Ishikawa (cell line): ENCODE measurements around the gene CAMK4.

Experiments
- CEBPB ChIP-seq: IDR thresholded peaks from 2 replicates; pipeline ENCODE4 v1.6.1; 2012
- CREB1 ChIP-seq: IDR thresholded peaks from 2 replicates; pipeline ENCODE4 v1.6.1; 2012; ENCODE audit warnings: low read depth
- EGR1 ChIP-seq: IDR thresholded peaks from 2 replicates; pipeline ENCODE4 v1.6.1; 2012
- EP300 ChIP-seq: IDR thresholded peaks from 2 replicates; pipeline ENCODE4 v1.6.1; 2012; ENCODE audit warnings: borderline replicate concordance
- FOXM1 ChIP-seq: IDR thresholded peaks from 2 replicates; pipeline ENCODE4 v1.6.1; 2012; ENCODE audit warnings: low read depth, borderline replicate concordance
- NFIC ChIP-seq: IDR thresholded peaks from 2 replicates; pipeline ENCODE4 v1.6.1; 2012
- RAD21 ChIP-seq: IDR thresholded peaks from 2 replicates; pipeline ENCODE4 v1.6.1; 2012; ENCODE audit warnings: low read depth
- TAF1 ChIP-seq: IDR thresholded peaks from 2 replicates; pipeline ENCODE4 v1.6.1; 2012; ENCODE audit warnings: low read depth, mild to moderate bottlenecking
- TCF12 ChIP-seq: IDR thresholded peaks from 2 replicates; pipeline ENCODE4 v1.6.1; 2012; ENCODE audit warnings: low read depth
- TEAD4 ChIP-seq: IDR thresholded peaks from 2 replicates; pipeline ENCODE4 v1.6.1; 2012
- YY1 ChIP-seq: IDR thresholded peaks from 2 replicates; pipeline ENCODE4 v1.6.1; 2012; ENCODE audit warnings: low read depth
- ZBTB7A ChIP-seq: IDR thresholded peaks from 2 replicates; pipeline ENCODE4 v1.6.1; 2012; ENCODE audit warnings: low read depth
- TF ChIP-seq, protein P1 (sequence below): IDR thresholded peaks from 2 replicates; pipeline ENCODE4 v1.6.1; 2012
- TF ChIP-seq, protein P2 (sequence below): IDR thresholded peaks from 2 replicates; pipeline ENCODE4 v1.6.1; 2012; ENCODE audit warnings: low read depth, mild to moderate bottlenecking
- TF ChIP-seq, protein P3 (sequence below): IDR thresholded peaks from 2 replicates; pipeline ENCODE4 v1.6.1; 2012

CAMK4 gene

DNA sequence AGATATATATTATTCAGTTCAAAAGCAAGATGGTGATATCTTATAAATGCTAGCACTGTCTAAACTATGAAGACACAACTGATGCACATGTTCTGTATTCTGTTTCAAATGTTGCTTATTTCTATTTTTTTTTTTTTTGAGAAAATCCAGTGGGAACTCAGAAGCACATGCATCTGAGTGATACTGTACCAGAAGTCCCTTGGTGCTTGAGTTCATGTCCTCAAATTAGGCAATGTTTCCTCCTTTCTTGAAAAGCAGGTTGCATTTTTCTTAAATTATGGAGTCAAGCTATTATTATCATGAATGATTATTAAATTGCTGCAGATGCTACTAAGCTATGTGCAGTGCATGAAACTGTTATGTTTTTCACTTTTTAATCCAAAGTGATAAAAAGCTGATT, 70.4 kb downstream of the CAMK4 start:
- no peak for TF ChIP-seq TCF12
- TF ChIP-seq, protein P1, sequence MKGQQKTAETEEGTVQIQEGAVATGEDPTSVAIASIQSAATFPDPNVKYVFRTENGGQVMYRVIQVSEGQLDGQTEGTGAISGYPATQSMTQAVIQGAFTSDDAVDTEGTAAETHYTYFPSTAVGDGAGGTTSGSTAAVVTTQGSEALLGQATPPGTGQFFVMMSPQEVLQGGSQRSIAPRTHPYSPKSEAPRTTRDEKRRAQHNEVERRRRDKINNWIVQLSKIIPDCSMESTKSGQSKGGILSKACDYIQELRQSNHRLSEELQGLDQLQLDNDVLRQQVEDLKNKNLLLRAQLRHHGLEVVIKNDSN: no peak
- TF ChIP-seq EP300: no peak
- TF ChIP-seq, protein P2, sequence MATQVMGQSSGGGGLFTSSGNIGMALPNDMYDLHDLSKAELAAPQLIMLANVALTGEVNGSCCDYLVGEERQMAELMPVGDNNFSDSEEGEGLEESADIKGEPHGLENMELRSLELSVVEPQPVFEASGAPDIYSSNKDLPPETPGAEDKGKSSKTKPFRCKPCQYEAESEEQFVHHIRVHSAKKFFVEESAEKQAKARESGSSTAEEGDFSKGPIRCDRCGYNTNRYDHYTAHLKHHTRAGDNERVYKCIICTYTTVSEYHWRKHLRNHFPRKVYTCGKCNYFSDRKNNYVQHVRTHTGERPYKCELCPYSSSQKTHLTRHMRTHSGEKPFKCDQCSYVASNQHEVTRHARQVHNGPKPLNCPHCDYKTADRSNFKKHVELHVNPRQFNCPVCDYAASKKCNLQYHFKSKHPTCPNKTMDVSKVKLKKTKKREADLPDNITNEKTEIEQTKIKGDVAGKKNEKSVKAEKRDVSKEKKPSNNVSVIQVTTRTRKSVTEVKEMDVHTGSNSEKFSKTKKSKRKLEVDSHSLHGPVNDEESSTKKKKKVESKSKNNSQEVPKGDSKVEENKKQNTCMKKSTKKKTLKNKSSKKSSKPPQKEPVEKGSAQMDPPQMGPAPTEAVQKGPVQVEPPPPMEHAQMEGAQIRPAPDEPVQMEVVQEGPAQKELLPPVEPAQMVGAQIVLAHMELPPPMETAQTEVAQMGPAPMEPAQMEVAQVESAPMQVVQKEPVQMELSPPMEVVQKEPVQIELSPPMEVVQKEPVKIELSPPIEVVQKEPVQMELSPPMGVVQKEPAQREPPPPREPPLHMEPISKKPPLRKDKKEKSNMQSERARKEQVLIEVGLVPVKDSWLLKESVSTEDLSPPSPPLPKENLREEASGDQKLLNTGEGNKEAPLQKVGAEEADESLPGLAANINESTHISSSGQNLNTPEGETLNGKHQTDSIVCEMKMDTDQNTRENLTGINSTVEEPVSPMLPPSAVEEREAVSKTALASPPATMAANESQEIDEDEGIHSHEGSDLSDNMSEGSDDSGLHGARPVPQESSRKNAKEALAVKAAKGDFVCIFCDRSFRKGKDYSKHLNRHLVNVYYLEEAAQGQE: no peak
- no peak for TF ChIP-seq YY1
- TF ChIP-seq FOXM1: no peak
- TF ChIP-seq CREB1: no peak

DNA sequence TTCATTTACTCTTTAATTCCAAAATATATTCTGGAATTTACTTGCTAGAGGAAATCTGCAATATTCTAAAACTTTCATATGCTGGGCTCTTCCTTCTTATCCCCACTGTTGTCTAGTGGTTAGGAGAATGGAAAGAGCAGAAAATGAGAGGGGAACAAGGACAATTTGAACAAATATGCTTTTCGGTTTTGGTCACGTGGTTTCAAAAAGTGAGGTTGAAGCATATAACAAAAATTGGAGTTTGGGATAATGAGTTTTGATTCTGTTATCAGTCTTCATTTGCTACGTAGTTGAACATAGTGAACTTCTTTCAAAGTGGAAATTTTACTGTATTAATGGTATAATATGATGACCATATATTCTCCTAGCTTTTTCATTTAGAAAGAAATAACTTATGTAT, 71.5 kb downstream of the CAMK4 start:
- TF ChIP-seq TEAD4 (no peak), TCF12 (no peak), YY1 (no peak)

DNA sequence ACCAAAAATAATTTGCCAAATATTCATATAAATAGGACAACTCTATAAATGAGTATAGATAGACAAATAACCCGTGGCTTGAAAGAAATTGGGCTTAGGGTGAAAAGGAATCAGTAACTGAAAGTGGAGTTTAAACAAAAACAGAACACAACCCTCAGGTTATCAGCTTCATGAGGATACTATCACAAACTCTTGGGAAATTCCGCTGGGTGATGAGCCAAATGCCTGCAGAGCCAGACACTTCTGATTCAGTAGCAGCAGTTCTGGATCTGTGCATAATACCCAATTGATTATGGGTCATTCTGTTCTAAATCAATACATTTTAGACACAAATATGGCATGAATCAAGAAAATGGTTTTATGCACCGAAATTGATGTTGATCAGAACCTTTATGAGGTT, 72.4 kb downstream of the CAMK4 start:
- TF ChIP-seq FOXM1: no peak
- TF ChIP-seq, protein P1: no peak
- TF ChIP-seq CEBPB: no peak
- TF ChIP-seq EP300: no peak
- no peak for TF ChIP-seq ZBTB7A
- TF ChIP-seq TCF12: no peak
- no peak for TF ChIP-seq YY1
- TF ChIP-seq RAD21: no peak
- no peak for TF ChIP-seq NFIC
- no peak for TF ChIP-seq TAF1
- no peak for TF ChIP-seq EGR1
- TF ChIP-seq, protein P2: no peak
- TF ChIP-seq, protein P3, sequence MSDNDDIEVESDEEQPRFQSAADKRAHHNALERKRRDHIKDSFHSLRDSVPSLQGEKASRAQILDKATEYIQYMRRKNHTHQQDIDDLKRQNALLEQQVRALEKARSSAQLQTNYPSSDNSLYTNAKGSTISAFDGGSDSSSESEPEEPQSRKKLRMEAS: no peak

DNA sequence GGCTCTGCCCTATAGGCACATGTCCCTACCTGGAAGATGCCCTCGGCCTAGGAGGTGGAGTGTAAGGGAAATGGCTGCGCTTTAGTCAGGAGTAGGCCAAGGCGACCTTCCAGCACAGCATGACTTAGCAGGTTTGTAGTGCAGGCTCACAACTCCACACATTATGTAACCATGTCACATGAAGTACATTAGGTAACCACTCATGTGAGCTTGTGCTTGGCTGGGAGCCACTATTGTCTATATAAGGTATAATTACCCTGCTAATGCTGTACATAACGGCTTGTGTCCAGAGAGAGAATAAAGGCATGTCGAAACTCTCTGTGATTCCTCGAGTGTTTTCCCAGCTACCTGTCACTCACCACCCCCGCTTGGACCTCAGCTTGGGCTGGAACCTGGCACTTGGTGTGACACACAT, 74.9 kb downstream of the CAMK4 start:
- TF ChIP-seq, protein P2: no peak
- TF ChIP-seq NFIC (peak; percentile 58), RAD21 (no peak), CEBPB (0 out of 2 replicates have a peak, but pooled peaks have one; percentile 31)
- TF ChIP-seq, protein P1: peak; percentile 61

DNA sequence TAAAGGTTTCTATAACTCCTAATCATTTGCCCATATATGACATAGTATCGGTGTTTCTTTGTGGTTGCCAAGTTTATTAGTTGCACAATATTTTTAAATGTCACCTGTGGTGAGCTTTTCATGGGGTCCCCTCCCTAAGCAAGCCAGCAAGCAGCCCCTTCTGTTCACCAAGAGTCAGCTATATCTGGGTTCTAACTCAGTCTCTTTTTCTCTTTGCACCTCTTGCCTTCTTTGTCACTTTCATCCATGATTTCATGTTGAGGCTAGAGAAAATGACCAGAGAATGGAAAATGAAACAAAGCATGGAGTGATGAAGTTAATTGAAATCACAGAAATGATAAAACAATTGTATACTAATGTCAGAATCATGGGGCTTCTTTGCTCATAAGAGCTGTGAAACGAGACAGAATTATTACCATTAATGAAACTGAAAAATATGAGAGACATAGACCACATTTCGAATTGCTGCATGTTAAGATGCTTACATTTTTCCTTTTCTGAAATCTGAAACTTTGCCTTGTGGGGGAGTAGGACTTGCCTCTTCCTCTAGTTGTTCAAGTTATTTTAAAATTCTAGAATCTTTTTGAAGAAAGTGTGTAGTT, 75.7 kb downstream of the CAMK4 start:
- TF ChIP-seq CREB1: no peak
- TF ChIP-seq EP300: no peak
- no peak for TF ChIP-seq TEAD4
- TF ChIP-seq RAD21: no peak
- no peak for TF ChIP-seq YY1
- no peak for TF ChIP-seq TCF12
- no peak for TF ChIP-seq TAF1
- TF ChIP-seq, protein P1: no peak
- TF ChIP-seq, protein P3: no peak
- TF ChIP-seq CEBPB: no peak
- TF ChIP-seq ZBTB7A: no peak
- TF ChIP-seq FOXM1: no peak
- no peak for TF ChIP-seq NFIC
- TF ChIP-seq, protein P2: no peak
- TF ChIP-seq EGR1: no peak
